Endothelial cell of umbilical vein (primary cell): ENCODE data around the gene TIMP4.

Source experiments
- EZH2 ChIP-seq: IDR thresholded peaks from 2 replicates; pipeline ENCODE4 v1.6.1; 2012; ENCODE audit warnings: borderline replicate concordance, low read depth, mild to moderate bottlenecking, moderate library complexity, low read length, inconsistent platforms; ENCODE audit not compliant: severe bottlenecking
- GATA2 ChIP-seq: IDR thresholded peaks from 2 replicates; pipeline ENCODE4 v1.7.0; 2011; ENCODE audit warnings: low read depth, mild to moderate bottlenecking, moderate library complexity, mixed read lengths, low read length; ENCODE audit not compliant: insufficient read length, insufficient read depth
- MYC ChIP-seq: IDR thresholded peaks from one replicate; pipeline ENCODE4 v1.6.1; 2011; ENCODE audit warnings: mild to moderate bottlenecking, low read depth, low read length
- POLR2A ChIP-seq: IDR thresholded peaks from 2 replicates; pipeline ENCODE4 v1.6.1; 2012; ENCODE audit warnings: low read depth, mild to moderate bottlenecking, control low read depth, low read length
- POLR2AphosphoS5 ChIP-seq: IDR thresholded peaks from 2 replicates; pipeline ENCODE4 v1.6.1; 2012; ENCODE audit warnings: low read depth, mild to moderate bottlenecking, control low read depth, low read length, moderate library complexity; ENCODE audit not compliant: insufficient read depth
- TF ChIP-seq, protein P1 (sequence below), 2 donors: IDR thresholded peaks; 1 replicate in 1 of 2; 2 replicates in 1 of 2; pipeline ENCODE4 v1.5.1; 2011; ENCODE audit warnings: low read length in 2 of 2, mild to moderate bottlenecking in 2 of 2, moderate library complexity in 2 of 2, control low read depth in 1 of 2, inconsistent platforms in 1 of 2, low read depth in 1 of 2; ENCODE audit not compliant: insufficient read depth in 1 of 2; ENCODE audit errors: extremely low read depth in 1 of 2
- TF ChIP-seq, protein P2 (sequence below): IDR thresholded peaks from 2 replicates; pipeline ENCODE4 v1.6.1; 2011; ENCODE audit not compliant: insufficient read depth, insufficient read length

DNA sequence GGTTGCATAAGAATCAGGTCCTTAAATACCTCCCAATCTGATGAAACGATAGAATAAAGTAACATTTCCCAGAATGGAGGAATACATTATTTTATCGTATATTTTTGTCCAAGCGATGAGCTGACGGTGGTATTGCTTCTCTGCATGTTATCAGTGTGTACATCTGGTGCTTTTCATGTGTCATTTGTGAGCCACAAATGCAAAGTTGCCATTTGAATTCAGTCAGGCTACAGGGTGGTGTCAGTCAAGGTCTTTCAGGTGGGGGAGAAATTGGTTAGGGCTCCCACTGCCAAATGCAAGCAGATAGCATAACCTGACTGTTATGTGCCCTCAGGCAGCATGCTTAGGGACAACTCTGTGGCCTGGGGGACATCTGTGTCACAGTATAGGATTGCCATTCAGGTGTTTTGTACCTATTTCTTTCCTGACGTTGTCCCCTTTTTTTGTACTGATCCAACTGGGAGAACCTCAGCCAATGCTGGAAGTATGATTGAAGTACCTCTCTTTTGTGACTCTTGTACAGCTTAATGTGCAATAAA is 26.5 kb upstream of the TIMP4 start:
- TF ChIP-seq, protein P1, sequence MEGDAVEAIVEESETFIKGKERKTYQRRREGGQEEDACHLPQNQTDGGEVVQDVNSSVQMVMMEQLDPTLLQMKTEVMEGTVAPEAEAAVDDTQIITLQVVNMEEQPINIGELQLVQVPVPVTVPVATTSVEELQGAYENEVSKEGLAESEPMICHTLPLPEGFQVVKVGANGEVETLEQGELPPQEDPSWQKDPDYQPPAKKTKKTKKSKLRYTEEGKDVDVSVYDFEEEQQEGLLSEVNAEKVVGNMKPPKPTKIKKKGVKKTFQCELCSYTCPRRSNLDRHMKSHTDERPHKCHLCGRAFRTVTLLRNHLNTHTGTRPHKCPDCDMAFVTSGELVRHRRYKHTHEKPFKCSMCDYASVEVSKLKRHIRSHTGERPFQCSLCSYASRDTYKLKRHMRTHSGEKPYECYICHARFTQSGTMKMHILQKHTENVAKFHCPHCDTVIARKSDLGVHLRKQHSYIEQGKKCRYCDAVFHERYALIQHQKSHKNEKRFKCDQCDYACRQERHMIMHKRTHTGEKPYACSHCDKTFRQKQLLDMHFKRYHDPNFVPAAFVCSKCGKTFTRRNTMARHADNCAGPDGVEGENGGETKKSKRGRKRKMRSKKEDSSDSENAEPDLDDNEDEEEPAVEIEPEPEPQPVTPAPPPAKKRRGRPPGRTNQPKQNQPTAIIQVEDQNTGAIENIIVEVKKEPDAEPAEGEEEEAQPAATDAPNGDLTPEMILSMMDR (IDR thresholded peaks at IDR 0.05; ENCODE audit: extremely low read depth in 1 of 2, insufficient read depth in 1 of 2, low read depth in 1 of 2, low read length in 2 of 2), result no peak
- TF ChIP-seq POLR2A (no peak), MYC (no peak), GATA2 (no peak), EZH2 (no peak), POLR2AphosphoS5 (no peak)
- TF ChIP-seq, protein P2, sequence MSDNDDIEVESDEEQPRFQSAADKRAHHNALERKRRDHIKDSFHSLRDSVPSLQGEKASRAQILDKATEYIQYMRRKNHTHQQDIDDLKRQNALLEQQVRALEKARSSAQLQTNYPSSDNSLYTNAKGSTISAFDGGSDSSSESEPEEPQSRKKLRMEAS, result no peak
